ENCODE results near the gene MYOZ3.

The MYOZ3 gene

DNA sequence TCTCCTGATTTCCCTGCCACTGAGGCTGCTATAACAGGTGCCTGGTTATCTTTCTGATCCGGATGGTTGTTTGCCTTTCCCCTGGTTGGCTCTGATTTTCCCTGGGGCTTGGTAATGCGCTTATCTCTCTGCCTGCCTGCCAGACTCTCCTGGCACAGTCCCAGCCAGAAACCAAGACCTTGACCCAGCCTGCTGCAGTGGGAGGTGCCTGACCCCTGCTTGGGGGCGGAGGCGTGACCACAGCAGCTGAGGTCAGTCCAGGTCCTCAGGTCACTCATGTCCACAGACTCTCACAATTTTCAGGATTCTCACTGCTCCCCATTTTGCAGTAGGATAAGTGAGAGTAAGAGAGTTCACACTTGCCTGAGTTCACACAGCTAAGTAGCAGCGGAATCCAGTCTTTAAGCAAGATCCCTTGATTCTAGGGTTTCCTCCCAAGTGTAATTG lies 45.0 kb upstream of the MYOZ3 start:
- in situ Hi-C loops (cut with HindIII; ENCODE audit: low sequenced_read_pairs): no loop called here
- TF ChIP-seq, protein P1, sequence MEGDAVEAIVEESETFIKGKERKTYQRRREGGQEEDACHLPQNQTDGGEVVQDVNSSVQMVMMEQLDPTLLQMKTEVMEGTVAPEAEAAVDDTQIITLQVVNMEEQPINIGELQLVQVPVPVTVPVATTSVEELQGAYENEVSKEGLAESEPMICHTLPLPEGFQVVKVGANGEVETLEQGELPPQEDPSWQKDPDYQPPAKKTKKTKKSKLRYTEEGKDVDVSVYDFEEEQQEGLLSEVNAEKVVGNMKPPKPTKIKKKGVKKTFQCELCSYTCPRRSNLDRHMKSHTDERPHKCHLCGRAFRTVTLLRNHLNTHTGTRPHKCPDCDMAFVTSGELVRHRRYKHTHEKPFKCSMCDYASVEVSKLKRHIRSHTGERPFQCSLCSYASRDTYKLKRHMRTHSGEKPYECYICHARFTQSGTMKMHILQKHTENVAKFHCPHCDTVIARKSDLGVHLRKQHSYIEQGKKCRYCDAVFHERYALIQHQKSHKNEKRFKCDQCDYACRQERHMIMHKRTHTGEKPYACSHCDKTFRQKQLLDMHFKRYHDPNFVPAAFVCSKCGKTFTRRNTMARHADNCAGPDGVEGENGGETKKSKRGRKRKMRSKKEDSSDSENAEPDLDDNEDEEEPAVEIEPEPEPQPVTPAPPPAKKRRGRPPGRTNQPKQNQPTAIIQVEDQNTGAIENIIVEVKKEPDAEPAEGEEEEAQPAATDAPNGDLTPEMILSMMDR (IDR thresholded peaks at IDR 0.05; ENCODE audit: low read depth, low read length, missing control alignments): no peak
- no peak for DNase-seq (ENCODE audit: low read depth)

DNA sequence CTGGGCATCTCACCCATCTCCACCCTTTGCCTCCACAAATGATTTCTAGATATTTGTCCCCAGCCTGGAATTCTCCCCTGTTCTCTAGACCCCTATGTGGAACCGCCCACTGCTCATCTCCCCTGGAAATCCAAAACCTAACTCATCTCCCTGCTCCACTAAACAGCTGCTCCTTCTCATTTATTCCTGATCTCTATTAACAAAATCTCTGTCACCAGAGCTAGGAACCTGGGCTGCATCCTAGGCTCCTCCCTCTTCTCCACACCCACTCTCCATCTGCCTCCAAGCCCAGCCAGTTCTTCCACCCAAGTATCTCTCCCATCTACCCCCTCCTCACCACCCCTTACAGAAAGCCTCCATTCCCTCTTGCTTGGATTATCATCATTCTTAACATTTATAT lies 44.5 kb upstream of the MYOZ3 start:
- in situ Hi-C loops (cut with HindIII; ENCODE audit: low sequenced_read_pairs): no loop called here
- TF ChIP-seq, protein P1 (IDR thresholded peaks at IDR 0.05; ENCODE audit: low read depth, low read length, missing control alignments): no peak
- DNase-seq (ENCODE audit: low read depth): no peak
- no peak overlapping the region for H3K4me3 ChIP-seq (ENCODE audit: low read depth, low read length)

More for the DNA sequence above, 45.0 kb upstream of the MYOZ3 start:
- no peak overlapping the region for H3K4me3 ChIP-seq (ENCODE audit: low read depth, low read length)

DNA sequence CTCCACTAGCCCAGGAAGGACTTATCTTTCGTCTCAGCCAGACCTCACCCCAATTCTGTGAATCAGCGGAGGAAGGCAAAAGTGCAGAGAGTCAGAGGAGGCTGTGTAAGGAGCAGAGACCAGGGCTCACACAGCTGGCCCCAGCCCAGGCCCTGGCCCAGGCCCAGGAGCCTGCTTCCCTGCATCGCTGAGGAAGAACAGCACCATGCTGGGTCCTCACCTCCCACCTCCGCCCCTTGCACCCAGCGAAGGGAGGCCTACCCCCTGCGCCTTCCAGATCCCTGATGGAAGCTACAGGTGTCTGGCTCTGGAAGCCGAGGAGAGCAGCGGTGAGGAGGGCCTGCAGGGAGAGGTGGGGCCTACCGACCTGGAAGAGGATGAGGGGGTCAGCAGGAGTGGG lies 42.9 kb upstream of the MYOZ3 start:
- TF ChIP-seq, protein P1 (IDR thresholded peaks at IDR 0.05; ENCODE audit: low read depth, low read length, missing control alignments): no peak
- no peak for DNase-seq (ENCODE audit: low read depth)
- H3K4me3 ChIP-seq (ENCODE audit: low read depth, low read length): no peak overlapping the region
- in situ Hi-C loops (cut with HindIII; ENCODE audit: low sequenced_read_pairs): no loop called here

DNA sequence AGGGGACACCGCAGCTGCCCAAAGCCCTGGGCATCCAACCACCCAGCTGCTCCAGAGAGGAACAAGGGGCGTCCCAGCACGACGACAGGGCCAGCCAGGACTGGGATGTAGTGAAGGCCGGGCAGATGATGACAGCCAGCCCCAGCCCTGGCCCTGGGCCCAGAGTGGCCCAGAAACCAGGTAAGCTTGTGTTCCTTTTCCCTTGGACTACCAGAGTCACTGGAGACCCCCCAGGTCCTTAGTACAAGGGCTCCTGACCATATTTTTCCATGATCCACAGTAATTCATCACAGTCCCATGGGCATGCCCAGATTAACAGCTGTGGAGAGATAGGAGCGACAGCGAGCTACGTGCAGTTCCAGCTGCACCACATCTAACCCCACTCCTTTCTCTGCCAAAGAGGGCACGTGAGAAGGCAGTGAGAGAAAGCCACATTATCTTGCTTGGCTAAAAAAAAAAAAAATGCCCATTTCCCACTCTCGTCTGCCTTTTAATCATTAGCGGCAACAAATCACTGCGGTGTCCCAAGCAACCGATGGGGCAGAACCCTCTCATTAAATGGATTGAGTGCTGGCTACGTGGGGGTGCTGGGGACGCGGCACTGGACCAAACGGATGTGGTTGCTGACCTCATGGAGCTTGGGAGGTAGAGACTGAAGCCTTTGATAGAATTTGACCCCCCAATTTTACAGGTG lies 42.3 kb upstream of the MYOZ3 start:
- TF ChIP-seq, protein P1 (IDR thresholded peaks at IDR 0.05; ENCODE audit: low read depth, low read length, missing control alignments): no peak
- DNase-seq (ENCODE audit: low read depth): no peak
- H3K4me3 ChIP-seq (ENCODE audit: low read depth, low read length): no peak overlapping the region
- in situ Hi-C loops (cut with HindIII; ENCODE audit: low sequenced_read_pairs): no loop called here

DNA sequence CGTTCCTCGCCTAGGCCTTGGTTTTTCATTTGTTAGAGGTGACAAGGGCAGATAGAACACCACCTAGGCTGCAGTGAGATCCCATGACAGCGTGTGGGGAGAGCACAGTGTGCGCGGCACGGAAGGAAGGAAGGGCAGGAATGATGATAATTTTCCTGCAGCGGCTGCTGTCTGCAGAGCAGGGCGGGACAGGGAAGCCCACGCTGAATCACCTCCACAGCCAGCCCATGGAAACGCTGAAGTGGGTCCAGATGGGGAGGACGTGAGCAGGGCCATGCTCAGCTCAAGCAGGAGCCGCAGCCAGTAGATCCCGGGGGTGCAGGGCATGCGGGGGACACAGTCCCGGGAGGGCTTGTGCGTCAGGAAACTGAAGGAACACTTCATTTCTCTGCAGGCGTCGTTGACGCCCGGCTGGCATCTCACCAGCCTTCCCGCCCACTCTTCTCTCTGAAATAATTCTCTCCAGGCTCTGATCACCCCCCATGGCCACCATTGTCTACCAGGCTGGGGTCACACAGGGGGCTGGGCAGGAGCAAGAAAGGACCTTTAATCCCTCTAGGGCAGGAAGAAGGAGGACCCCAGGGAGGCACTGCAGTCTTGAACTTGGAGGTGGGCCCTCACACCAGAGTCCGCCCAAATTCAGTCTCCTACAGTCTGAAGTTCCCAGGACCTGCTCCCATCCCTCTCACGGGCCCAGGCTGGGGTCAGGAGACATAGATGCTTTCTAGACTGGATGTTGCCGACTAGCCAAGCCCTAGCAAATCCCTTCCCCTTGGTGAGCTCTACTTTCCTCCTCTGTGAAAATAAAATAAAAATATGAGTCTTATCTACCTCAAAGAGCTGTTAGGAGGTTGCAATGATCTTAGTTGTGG lies 41.5 kb upstream of the MYOZ3 start:
- no peak overlapping the region for H3K4me3 ChIP-seq (ENCODE audit: low read depth, low read length)
- no peak for DNase-seq (ENCODE audit: low read depth)
- in situ Hi-C loops (cut with HindIII; ENCODE audit: low sequenced_read_pairs): no loop called here
- TF ChIP-seq, protein P1 (IDR thresholded peaks at IDR 0.05; ENCODE audit: low read depth, low read length, missing control alignments): no peak

DNA sequence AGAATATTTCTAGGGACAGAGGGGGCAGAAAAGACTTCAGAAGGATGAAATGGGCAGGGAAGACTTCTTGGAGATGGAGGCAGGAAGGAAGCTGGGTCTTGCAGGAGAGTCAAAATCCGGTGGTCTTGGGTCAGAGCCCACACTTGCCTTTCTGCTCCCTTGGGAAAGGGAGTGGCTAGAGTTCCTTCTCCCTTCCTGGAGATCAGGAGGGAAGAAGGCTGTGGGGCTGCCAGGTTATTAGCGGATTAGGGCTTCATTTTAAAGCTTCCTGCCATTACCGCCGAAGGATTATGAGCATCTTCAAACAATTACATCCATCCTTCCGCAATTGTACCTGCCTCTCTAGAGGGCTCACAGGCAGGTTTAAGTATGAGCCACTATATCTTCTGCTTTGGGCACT lies 39.8 kb upstream of the MYOZ3 start:
- H3K4me3 ChIP-seq (ENCODE audit: low read depth, low read length): no peak overlapping the region
- no peak for DNase-seq (ENCODE audit: low read depth)
- TF ChIP-seq, protein P1 (IDR thresholded peaks at IDR 0.05; ENCODE audit: low read depth, low read length, missing control alignments): no peak
- in situ Hi-C loops (cut with HindIII; ENCODE audit: low sequenced_read_pairs): no loop called here
